Adrenal gland (tissue), 12 donors: ENCODE data around the gene PCNX2. TPM values are rescaled to one million over a fixed set of nuclear protein-coding genes. Genes with fewer than 3 reads are reported as not detected.

Experiments used
- DNase-seq, 7 donors: peaks; one replicate each; pipeline ENCODE4 v3.0.0-alpha.2; 2019 to 2020
- H3K27ac ChIP-seq, 5 donors: fragments of 200-600 bp; sonication (generic) in 4 of 5; 1 replicate in 3 of 5; 2 replicates in 2 of 5; pipeline versions ENCODE4 v1.5.1 to v1.8.0; 2016 to 2020; ENCODE audit warnings: mild to moderate bottlenecking in 1 of 5
- H3K27me3 ChIP-seq: fragments of 200-600 bp; 2 replicates; pipeline ENCODE4 v1.8.0; 2021
- H3K36me3 ChIP-seq, 2 donors: fragments of 200-600 bp; replicated peaks in 1 of 2; 1 replicate in 1 of 2; 2 replicates in 1 of 2; pipeline versions ENCODE4 v1.5.1 to v1.8.0; 2018 to 2022
- H3K4me1 ChIP-seq, 2 donors: fragments of 200-600 bp; replicated peaks in 1 of 2; 1 replicate in 1 of 2; 2 replicates in 1 of 2; pipeline versions ENCODE4 v1.5.1 to v1.8.0; 2018 to 2021
- H3K4me3 ChIP-seq, 4 donors: fragments of 200-600 bp; sonication (generic) in 3 of 4; one replicate each; pipeline ENCODE4 v1.5.1; 2016 to 2018
- H3K9me3 ChIP-seq, 3 donors: fragments of 200-600 bp; sonication (generic) in 1 of 3; replicated peaks in 1 of 3; 1 replicate in 2 of 3; 2 replicates in 1 of 3; pipeline versions ENCODE4 v1.5.1 to v1.8.0; 2016 to 2021
- POLR2A ChIP-seq, 2 donors: fragments of 450-650 bp; IDR thresholded peaks; one replicate each; pipeline ENCODE4 v1.6.1; 2017; ENCODE audit warnings: antibody characterized with exemption in 2 of 2, mild to moderate bottlenecking in 2 of 2, moderate library complexity in 1 of 2
- WGBS, 4 donors: extraction: QIAGEN DNeasy Blood & Tissue Kit in 2 of 4; methylation state at CpG; one replicate each; pipeline versions ENCODE4 v1.1.5 to v1.1.7; 2013 to 2017; 5-methylcytosine and 5-hydroxymethylcytosine counted together
- intact Hi-C, 2 donors: fragments of 100-400 bp; cut with DNase I; formaldehyde crosslinking; loops; one replicate each; pipeline versions ENCODE4 v1.14.1 to v1.15.0; 2022 to 2023
- polyA plus RNA-seq, 3 donors: library from polyadenylated mRNA; stranded (reverse); fragments of 200-250 nt in 2 of 3; fragments of 350-450 nt in 1 of 3; fragmentation: Illumina TruSeq in 1 of 3; extraction: RNeasy Lipid Tissue Mini Kit (QIAGEN cat#74804) in 1 of 3; gene quantifications; one replicate each; pipeline ENCODE4 v1.2.3, GENCODE V29; 2013 to 2014
- total RNA-seq, 9 donors: library from RNA; depleted of rRNA in 4 of 9; stranded (reverse); fragments of >200 nt in 4 of 9; fragments of 120-200 nt in 1 of 9; fragmentation: NEBNext Ultra II Directional in 1 of 9; extraction: Animal tissue kit (Norgen Biotek cat#: 25700) in 1 of 9; gene quantifications; one replicate each; pipeline versions ENCODE4 v1.1.0 to v1.2.4, GENCODE V29; 2013 to 2023
- TF ChIP-seq, protein P1 (sequence below), 6 experiments: fragments of 450-650 bp in 4 of 6; fragments of 200-600 bp in 2 of 6; sonication (generic) in 1 of 6; IDR thresholded peaks; 1 replicate in 5 of 6; 2 replicates in 1 of 6; pipeline versions ENCODE4 v1.5.1 to v1.8.0; 2016 to 2021; ENCODE audit warnings: antibody characterized with exemption in 6 of 6, mild to moderate bottlenecking in 2 of 6, moderate library complexity in 1 of 6
- donor health status: healthy with polysubstance abuse.
- donor health status: Bipolar disorder and iron deficiency.
- donor health status: DM: yes; HTN: yes; CAD: no.
- donor health status: DM: no; HTN: no; CAD: no.
- donor health status: DM: no; HTN: no; CAD: no.
- donor health status: DM: yes; HTN: yes; CAD: no.

Gene PCNX2
- total and polyA plus RNA-seq, 12 donors: 2.2 to 14.5 (median 5.5) TPM

- Histone ChIP-seq H3K9me3 (no peaks in the 10 kb centered on the region), H3K27me3 (no peaks in the 10 kb centered on the region), H3K27ac (no peak overlapping the region), H3K36me3 (no peaks in the 10 kb centered on the region), H3K4me3 (no peak overlapping the region), H3K4me1 (no peaks in the 10 kb centered on the region)
- DNase-seq: no peak
- intact Hi-C loops: no loop called here
- 89 to 98% (median 94%) methylated on average over 3 of the region's 3 CpGs for WGBS, 4 donors
- TF ChIP-seq, protein P1, sequence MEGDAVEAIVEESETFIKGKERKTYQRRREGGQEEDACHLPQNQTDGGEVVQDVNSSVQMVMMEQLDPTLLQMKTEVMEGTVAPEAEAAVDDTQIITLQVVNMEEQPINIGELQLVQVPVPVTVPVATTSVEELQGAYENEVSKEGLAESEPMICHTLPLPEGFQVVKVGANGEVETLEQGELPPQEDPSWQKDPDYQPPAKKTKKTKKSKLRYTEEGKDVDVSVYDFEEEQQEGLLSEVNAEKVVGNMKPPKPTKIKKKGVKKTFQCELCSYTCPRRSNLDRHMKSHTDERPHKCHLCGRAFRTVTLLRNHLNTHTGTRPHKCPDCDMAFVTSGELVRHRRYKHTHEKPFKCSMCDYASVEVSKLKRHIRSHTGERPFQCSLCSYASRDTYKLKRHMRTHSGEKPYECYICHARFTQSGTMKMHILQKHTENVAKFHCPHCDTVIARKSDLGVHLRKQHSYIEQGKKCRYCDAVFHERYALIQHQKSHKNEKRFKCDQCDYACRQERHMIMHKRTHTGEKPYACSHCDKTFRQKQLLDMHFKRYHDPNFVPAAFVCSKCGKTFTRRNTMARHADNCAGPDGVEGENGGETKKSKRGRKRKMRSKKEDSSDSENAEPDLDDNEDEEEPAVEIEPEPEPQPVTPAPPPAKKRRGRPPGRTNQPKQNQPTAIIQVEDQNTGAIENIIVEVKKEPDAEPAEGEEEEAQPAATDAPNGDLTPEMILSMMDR (IDR thresholded peaks at IDR 0.05): no peak
- TF ChIP-seq POLR2A (IDR thresholded peaks at IDR 0.05): no peak
Observed at GRCh38 chr1:233057836-233058235, 237.7 kb downstream of the PCNX2 start.

GRCh38 chr1:233055879-233056641, 239.5 kb downstream of the PCNX2 start:
- WGBS, 4 donors: 81 to 88% (median 81%) methylated on average over 5 of the region's 5 CpGs
- TF ChIP-seq, protein P1 (IDR thresholded peaks at IDR 0.05): no peak
- TF ChIP-seq POLR2A (IDR thresholded peaks at IDR 0.05): no peak
- no peaks in the 10 kb centered on the region for H3K4me1 ChIP-seq
- H3K36me3 ChIP-seq: no peaks in the 10 kb centered on the region
- H3K27ac ChIP-seq: no peak overlapping the region
- no peaks in the 10 kb centered on the region for H3K27me3 ChIP-seq
- H3K9me3 ChIP-seq: no peaks in the 10 kb centered on the region
- H3K4me3 ChIP-seq: no peak overlapping the region
- intact Hi-C loops: no loop called here
- no peak for DNase-seq

DNA sequence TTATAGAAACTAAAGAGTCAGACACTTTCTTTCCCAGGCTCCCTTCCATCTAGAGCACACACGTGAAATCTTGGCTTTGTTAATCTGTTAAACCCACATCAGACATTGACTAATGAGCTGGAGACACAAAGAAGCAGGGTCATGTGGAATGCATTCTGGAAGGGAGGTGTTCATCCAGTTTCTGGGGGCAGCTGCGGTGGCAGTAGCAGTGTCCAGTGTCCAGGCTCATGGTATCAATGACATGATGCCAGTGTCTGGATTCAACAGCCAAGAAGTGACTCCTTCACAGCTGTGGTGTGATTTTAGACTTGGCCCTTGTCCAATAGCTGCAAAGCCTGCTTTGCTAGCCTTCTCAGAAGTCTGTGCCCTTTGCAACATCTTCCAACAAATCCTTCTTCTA, 249.9 kb downstream of the PCNX2 start:
- H3K9me3 ChIP-seq: no peaks in the 10 kb centered on the region
- WGBS, 4 donors: 83 to 93% (median 86%) methylated on average over 1 to 2 of the region's 2 CpGs
- intact Hi-C loops: no loop called here
- no peaks in the 10 kb centered on the region for H3K4me1 ChIP-seq
- H3K27ac ChIP-seq: no peak overlapping the region
- H3K27me3 ChIP-seq: no peaks in the 10 kb centered on the region
- no peak overlapping the region for H3K4me3 ChIP-seq
- no peak for TF ChIP-seq POLR2A (IDR thresholded peaks at IDR 0.05)
- TF ChIP-seq, protein P1 (IDR thresholded peaks at IDR 0.05): no peak
- no peak for DNase-seq
- H3K36me3 ChIP-seq: no peaks in the 10 kb centered on the region

GRCh38 chr1:233042834-233043233, 252.7 kb downstream of the PCNX2 start:
- Histone ChIP-seq H3K4me1 (no peaks in the 10 kb centered on the region), H3K27ac (no peak overlapping the region), H3K4me3 (no peak overlapping the region), H3K27me3 (no peaks in the 10 kb centered on the region), H3K36me3 (no peaks in the 10 kb centered on the region), H3K9me3 (no peaks in the 10 kb centered on the region)
- TF ChIP-seq POLR2A (IDR thresholded peaks at IDR 0.05): no peak
- TF ChIP-seq, protein P1 (IDR thresholded peaks at IDR 0.05): no peak
- no peak for DNase-seq
- WGBS, 4 donors: 89 to 96% (median 92%) methylated on average over 3 of the region's 3 CpGs
- intact Hi-C loops: no loop called here
